DOHH2 (cell line): ENCODE measurements around the gene DDX17.
A peak's percentile ranks its signal among the peaks of the same experiment; 100 is the strongest.

ENCODE experiments used
- H3F3A ChIP-seq: fragments of 200-600 bp; sonication (generic), shearing (Covaris generic); 2 replicates; pipeline ENCODE4 v1.6.0; 2016; ENCODE audit warnings: antibody characterized with exemption, mild to moderate bottlenecking; ENCODE audit not compliant: control insufficient read depth, insufficient read depth
- H3K27ac ChIP-seq: fragments of 200-600 bp; sonication (generic); 2 replicates; pipeline ENCODE4 v1.5.1; 2014; ENCODE audit warnings: low read depth, mild to moderate bottlenecking, low read length, moderate library complexity
- H3K27me3 ChIP-seq: fragments of 200-600 bp; sonication (generic); 2 replicates; pipeline ENCODE4 v1.6.1; 2014; ENCODE audit warnings: mild to moderate bottlenecking, low read length, mixed read lengths; ENCODE audit not compliant: control insufficient read depth
- H3K36me3 ChIP-seq: fragments of 200-600 bp; sonication (generic); 2 replicates; pipeline ENCODE4 v1.6.1; 2014; ENCODE audit warnings: mild to moderate bottlenecking, low read length, moderate library complexity, mixed read lengths; ENCODE audit not compliant: control insufficient read depth
- H3K4me1 ChIP-seq: fragments of 200-600 bp; sonication (generic); 2 replicates; pipeline ENCODE4 v1.6.1; 2014; ENCODE audit warnings: mild to moderate bottlenecking, low read length, mixed read lengths; ENCODE audit not compliant: control insufficient read depth
- H3K4me2 ChIP-seq: fragments of 200-600 bp; sonication (generic); 2 replicates; pipeline ENCODE4 v1.6.0; 2014; ENCODE audit warnings: mild to moderate bottlenecking, low read length, moderate library complexity
- H3K4me3 ChIP-seq: fragments of 200-600 bp; sonication (generic); 2 replicates; pipeline ENCODE4 v1.5.1; 2014; ENCODE audit warnings: mild to moderate bottlenecking, low read length, mixed read lengths
- H3K79me2 ChIP-seq: fragments of 200-600 bp; sonication (generic); 2 replicates; pipeline ENCODE4 v1.6.1; 2014; ENCODE audit warnings: mild to moderate bottlenecking, low read length, mixed read lengths; ENCODE audit not compliant: control insufficient read depth
- H3K9me2 ChIP-seq: fragments of 200-600 bp; sonication (generic); replicated peaks from 2 replicates; pipeline ENCODE4 v1.6.1; 2014; ENCODE audit warnings: mild to moderate bottlenecking, low read length, mixed read lengths; ENCODE audit not compliant: control insufficient read depth
- H3K9me3 ChIP-seq: fragments of 200-600 bp; sonication (generic); 2 replicates; pipeline ENCODE4 v1.6.1; 2014; ENCODE audit warnings: antibody characterized with exemption, low read length, mixed read lengths; ENCODE audit not compliant: control insufficient read depth, insufficient read depth
- H4K20me1 ChIP-seq: fragments of 200-600 bp; sonication (generic); 2 replicates; pipeline ENCODE4 v1.6.0; 2014; ENCODE audit warnings: low read depth, mild to moderate bottlenecking, antibody characterized with exemption, low read length, moderate library complexity; ENCODE audit not compliant: control insufficient read depth, insufficient read depth
- CTCF ChIP-seq: fragments of 200-600 bp; sonication (generic); IDR thresholded peaks from one replicate; pipeline ENCODE4 v1.5.1; 2014; ENCODE audit warnings: antibody characterized with exemption, mild to moderate bottlenecking, low read depth, low read length; ENCODE audit not compliant: poor library complexity, severe bottlenecking
- EZH2phosphoT487 ChIP-seq: fragments of 200-600 bp; sonication (generic); IDR thresholded peaks from 2 replicates; pipeline ENCODE4 v1.6.1; 2017; ENCODE audit warnings: borderline replicate concordance, mild to moderate bottlenecking, antibody characterized with exemption, low read length, moderate library complexity, mixed read lengths

The DDX17 gene

GRCh38 chr22:38461057-38461413 lies 45.1 kb downstream of the DDX17 start:
- TF ChIP-seq EZH2phosphoT487 (no peak), CTCF (no peak)
- Histone ChIP-seq H3K36me3 (no peaks in the 10 kb centered on the region), H3K4me1 (peaks cover 23% of the 10 kb centered on the region), H3K79me2 (no peaks in the 10 kb centered on the region), H4K20me1 (no peaks in the 10 kb centered on the region), H3K27me3 (peaks cover 77% of the 10 kb centered on the region), H3K9me2 (no peaks in the 10 kb centered on the region), H3K4me3 (no peak overlapping the region; the same call in 1 of the 2 replicates), H3K27ac (no peak overlapping the region), H3K4me2 (peak overlapping the region; percentile 38), H3K9me3 (no peaks in the 10 kb centered on the region), H3F3A (no peaks in the 10 kb centered on the region)

GRCh38 chr22:38460426-38460840 lies 45.7 kb downstream of the DDX17 start:
- H3K4me2 ChIP-seq, result no peak overlapping the region

GRCh38 chr22:38456841-38457699 lies 49.0 kb downstream of the DDX17 start:
- H3K27me3 ChIP-seq, result peaks cover 73% of the 10 kb centered on the region
- H3K4me2 ChIP-seq, result no peak overlapping the region
- TF ChIP-seq EZH2phosphoT487 (no peak), CTCF (no peak)

More at GRCh38 chr22:38460426-38460840, 45.7 kb downstream of the DDX17 start:
- Histone ChIP-seq H3K79me2 (no peaks in the 10 kb centered on the region), H3F3A (no peaks in the 10 kb centered on the region), H3K27ac (no peak overlapping the region), H3K9me2 (no peaks in the 10 kb centered on the region), H3K4me3 (no peak overlapping the region), H4K20me1 (no peaks in the 10 kb centered on the region), H3K27me3 (peaks cover 74% of the 10 kb centered on the region), H3K4me1 (peaks cover 24% of the 10 kb centered on the region), H3K9me3 (no peaks in the 10 kb centered on the region), H3K36me3 (no peaks in the 10 kb centered on the region)
- TF ChIP-seq EZH2phosphoT487 (no peak), CTCF (no peak)

More at GRCh38 chr22:38456841-38457699, 49.0 kb downstream of the DDX17 start:
- no peak overlapping the region for H3K4me3 ChIP-seq
- H3K27ac ChIP-seq, result no peak overlapping the region
- H4K20me1 ChIP-seq, result no peaks in the 10 kb centered on the region
- no peaks in the 10 kb centered on the region for H3K9me3 ChIP-seq
- no peaks in the 10 kb centered on the region for H3K9me2 ChIP-seq
- no peaks in the 10 kb centered on the region for H3K79me2 ChIP-seq
- H3K36me3 ChIP-seq, result no peaks in the 10 kb centered on the region
- peaks cover 15% of the 10 kb centered on the region for H3K4me1 ChIP-seq
- no peaks in the 10 kb centered on the region for H3F3A ChIP-seq
